Muscle of leg (tissue), 11 donors: ENCODE data around the gene SLIT3. TPM values are rescaled to one million over a fixed set of nuclear protein-coding genes. Genes with fewer than 3 reads are reported as not detected.

ENCODE experiments used
- DNase-seq: peaks from one replicate; pipeline ENCODE4 v3.0.0; 2013
- H3K27ac ChIP-seq: one replicate; pipeline ENCODE4 v1.5.1; 2013; ENCODE audit warnings: mild to moderate bottlenecking, low read length, control low read depth
- H3K27me3 ChIP-seq: one replicate; pipeline ENCODE4 v1.6.1; 2013; ENCODE audit warnings: low read length; ENCODE audit not compliant: control insufficient read depth, insufficient read depth
- H3K36me3 ChIP-seq: one replicate; pipeline ENCODE4 v1.6.1; 2013; ENCODE audit warnings: low read length; ENCODE audit not compliant: control insufficient read depth, insufficient read depth
- H3K4me1 ChIP-seq: one replicate; pipeline ENCODE4 v1.6.1; 2013; ENCODE audit warnings: low read length; ENCODE audit not compliant: control insufficient read depth, insufficient read depth
- H3K4me3 ChIP-seq: one replicate; pipeline ENCODE4 v1.5.1; 2013; ENCODE audit warnings: low read length, control low read depth
- H3K9me3 ChIP-seq: replicated peaks from 2 replicates; pipeline ENCODE4 v1.6.1; 2013; ENCODE audit warnings: low read depth, low read length; ENCODE audit not compliant: control insufficient read depth
- WGBS: methylation state at CpG from one replicate; pipeline ENCODE4 v1.1.5; 2013; ENCODE audit warnings: missing lambda C conversion rate; ENCODE audit not compliant: insufficient coverage; 5-methylcytosine and 5-hydroxymethylcytosine counted together
- polyA plus RNA-seq, 8 donors: library from polyadenylated mRNA; unstranded; fragments of 120-200 nt; gene quantifications; one replicate each; pipeline versions ENCODE4 v1.2.1 to v1.2.3, GENCODE V29; 2013; ENCODE audit warnings: inconsistent platforms in 1 of 8, low replicate concordance in 1 of 8; ENCODE audit not compliant: insufficient read length in 8 of 8, insufficient read depth in 1 of 8
- total RNA-seq: library from RNA; stranded (reverse); fragments of 120-200 nt; gene quantifications from one replicate; pipeline ENCODE4 v1.2.4, GENCODE V29; 2013

SLIT3 gene
- total and polyA plus RNA-seq, 9 donors, result 5.2 to 36.4 (median 12.2) TPM

GRCh38 chr5:168920019-168920810 lies 380.7 kb downstream of the SLIT3 start:
- peak; percentile 67 for DNase-seq
- Histone ChIP-seq H3K4me3 (no peak overlapping the region), H3K9me3 (no peaks in the 10 kb centered on the region), H3K36me3 (no peaks in the 10 kb centered on the region), H3K4me1 (no peaks in the 10 kb centered on the region), H3K27ac (no peak overlapping the region), H3K27me3 (peaks cover 10% of the 10 kb centered on the region)
- 34% methylated on average over 11 of the region's 14 CpGs for WGBS

- Histone ChIP-seq H3K9me3 (no peaks in the 10 kb centered on the region), H3K36me3 (no peaks in the 10 kb centered on the region), H3K27ac (no peak overlapping the region), H3K4me1 (no peaks in the 10 kb centered on the region), H3K27me3 (peaks cover 9% of the 10 kb centered on the region), H3K4me3 (no peak overlapping the region)
- no CpG with 5 or more reads among the region's 4 CpGs for WGBS
- no peak for DNase-seq
Observed at GRCh38 chr5:168917947-168918600, 382.9 kb downstream of the SLIT3 start.

GRCh38 chr5:168916852-168917251 lies 384.1 kb downstream of the SLIT3 start:
- Histone ChIP-seq H3K36me3 (no peaks in the 10 kb centered on the region), H3K27me3 (peaks cover 9% of the 10 kb centered on the region), H3K4me3 (no peak overlapping the region), H3K27ac (no peak overlapping the region), H3K9me3 (no peaks in the 10 kb centered on the region), H3K4me1 (no peaks in the 10 kb centered on the region)
- DNase-seq, result no peak
- WGBS, result 20% methylated on average over 1 of the region's 6 CpGs

- H3K36me3 ChIP-seq, result no peaks in the 10 kb centered on the region
Observed at GRCh38 chr5:168916266-168916665, 384.7 kb downstream of the SLIT3 start.

GRCh38 chr5:168914491-168914890 lies 386.4 kb downstream of the SLIT3 start:
- no peak for DNase-seq
- WGBS, result 83% methylated on average over 1 of the region's 5 CpGs
- H3K4me1 ChIP-seq, result no peaks in the 10 kb centered on the region

More at GRCh38 chr5:168916266-168916665, 384.7 kb downstream of the SLIT3 start:
- H3K9me3 ChIP-seq, result no peaks in the 10 kb centered on the region
- DNase-seq, result peak; percentile 52
- 38% methylated on average over 4 of the region's 5 CpGs for WGBS
- no peak overlapping the region for H3K27ac ChIP-seq
- H3K4me1 ChIP-seq, result no peaks in the 10 kb centered on the region
- H3K4me3 ChIP-seq, result no peak overlapping the region
- peaks cover 9% of the 10 kb centered on the region for H3K27me3 ChIP-seq

GRCh38 chr5:168910874-168911273 lies 390.1 kb downstream of the SLIT3 start:
- H3K4me3 ChIP-seq, result no peak overlapping the region
- no CpG with 5 or more reads among the region's 6 CpGs for WGBS
- H3K9me3 ChIP-seq, result no peaks in the 10 kb centered on the region
- H3K4me1 ChIP-seq, result no peaks in the 10 kb centered on the region
- H3K27ac ChIP-seq, result no peak overlapping the region
- H3K36me3 ChIP-seq, result no peaks in the 10 kb centered on the region
- H3K27me3 ChIP-seq, result no peaks in the 10 kb centered on the region
- no peak for DNase-seq

More at GRCh38 chr5:168914491-168914890, 386.4 kb downstream of the SLIT3 start:
- no peaks in the 10 kb centered on the region for H3K9me3 ChIP-seq
- no peak overlapping the region for H3K27ac ChIP-seq
- no peaks in the 10 kb centered on the region for H3K36me3 ChIP-seq
- H3K4me3 ChIP-seq, result no peak overlapping the region
- H3K27me3 ChIP-seq, result peaks cover 3% of the 10 kb centered on the region

GRCh38 chr5:168908207-168908606 lies 392.7 kb downstream of the SLIT3 start:
- no peaks in the 10 kb centered on the region for H3K9me3 ChIP-seq
- no peak overlapping the region for H3K4me3 ChIP-seq
- no peaks in the 10 kb centered on the region for H3K36me3 ChIP-seq
- no peak for DNase-seq
- 43% methylated on average over 6 of the region's 9 CpGs for WGBS
- H3K27me3 ChIP-seq, result no peaks in the 10 kb centered on the region
- H3K27ac ChIP-seq, result no peak overlapping the region
- H3K4me1 ChIP-seq, result no peaks in the 10 kb centered on the region

GRCh38 chr5:168903061-168903460 lies 397.9 kb downstream of the SLIT3 start:
- H3K27ac ChIP-seq, result no peak overlapping the region
- no peaks in the 10 kb centered on the region for H3K9me3 ChIP-seq
- DNase-seq, result no peak
- no peaks in the 10 kb centered on the region for H3K27me3 ChIP-seq
- no CpG with 5 or more reads among the region's 2 CpGs for WGBS
- no peaks in the 10 kb centered on the region for H3K36me3 ChIP-seq
- H3K4me3 ChIP-seq, result no peak overlapping the region
- H3K4me1 ChIP-seq, result no peaks in the 10 kb centered on the region

- H3K4me1 ChIP-seq, result no peaks in the 10 kb centered on the region
- WGBS, result no CpG with 5 or more reads among the region's 3 CpGs
- H3K27me3 ChIP-seq, result no peaks in the 10 kb centered on the region
- H3K9me3 ChIP-seq, result no peaks in the 10 kb centered on the region
- H3K4me3 ChIP-seq, result no peak overlapping the region
- no peaks in the 10 kb centered on the region for H3K36me3 ChIP-seq
- no peak overlapping the region for H3K27ac ChIP-seq
- no peak for DNase-seq
Observed at GRCh38 chr5:168899673-168900072, 401.3 kb downstream of the SLIT3 start.

GRCh38 chr5:168899264-168899663 lies 401.7 kb downstream of the SLIT3 start:
- Histone ChIP-seq H3K4me1 (no peaks in the 10 kb centered on the region), H3K4me3 (no peak overlapping the region), H3K27ac (no peak overlapping the region), H3K36me3 (no peaks in the 10 kb centered on the region), H3K27me3 (no peaks in the 10 kb centered on the region), H3K9me3 (no peaks in the 10 kb centered on the region)
- DNase-seq, result no peak
- 76% methylated on average over 3 of the region's 4 CpGs for WGBS
